Mucosa of rectum (tissue), 2 donors: Measurements from ENCODE around the gene GALNT12.

Experiments used
- H3K27ac ChIP-seq, 2 donors: one replicate each; pipeline ENCODE4 v1.7.0; 2013; ENCODE audit warnings: inconsistent platforms in 2 of 2, low read depth in 2 of 2, low read length in 2 of 2
- H3K27me3 ChIP-seq, 2 donors: one replicate each; pipeline ENCODE4 v1.7.0; 2013; ENCODE audit warnings: low read length in 2 of 2; ENCODE audit not compliant: control insufficient read depth in 2 of 2, insufficient read depth in 2 of 2
- H3K36me3 ChIP-seq, 2 donors: one replicate each; pipeline ENCODE4 v1.7.0; 2013; ENCODE audit warnings: low read length in 2 of 2; ENCODE audit not compliant: control insufficient read depth in 2 of 2, insufficient read depth in 2 of 2
- H3K4me1 ChIP-seq, 2 donors: one replicate each; pipeline ENCODE4 v1.7.0; 2013; ENCODE audit warnings: low read length in 2 of 2, mild to moderate bottlenecking in 1 of 2; ENCODE audit not compliant: control insufficient read depth in 2 of 2, insufficient read depth in 2 of 2
- H3K4me3 ChIP-seq, 2 donors: one replicate each; pipeline ENCODE4 v1.7.0; 2013; ENCODE audit warnings: low read length in 2 of 2
- H3K9ac ChIP-seq, 2 donors: one replicate each; pipeline ENCODE4 v1.7.0; 2013; ENCODE audit warnings: low read length in 2 of 2, low read depth in 1 of 2, mild to moderate bottlenecking in 1 of 2
- H3K9me3 ChIP-seq, 2 donors: one replicate each; pipeline ENCODE4 v1.7.0; 2013; ENCODE audit warnings: low read length in 2 of 2; ENCODE audit not compliant: control insufficient read depth in 2 of 2
- donor health status: healthy.
- donor health status: Normal muscosa, but diverticular disease.

GALNT12 gene

GRCh38 chr9:98842510-98842909 lies 35.0 kb downstream of the GALNT12 start:
- H3K4me3 ChIP-seq: no peak overlapping the region

DNA sequence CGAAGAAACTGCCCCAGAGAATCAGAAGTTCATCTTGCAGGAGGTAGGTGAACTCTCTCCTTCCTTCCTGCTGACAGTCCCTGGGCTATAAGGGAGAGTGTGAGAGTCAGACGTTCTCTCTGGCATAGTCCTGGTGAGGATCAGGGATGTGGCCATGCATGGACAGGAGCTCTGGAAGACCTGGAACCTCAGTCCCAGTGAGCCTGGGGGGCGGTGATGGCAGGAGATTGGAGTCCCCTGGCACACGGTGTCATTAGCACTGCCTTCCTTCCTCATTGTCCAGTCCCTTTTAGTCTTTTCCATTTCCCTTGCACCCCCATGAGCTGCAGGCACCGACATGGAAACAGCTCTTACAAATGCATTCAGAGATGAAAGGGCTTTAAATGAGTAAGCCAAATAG lies 38.6 kb downstream of the GALNT12 start:
- peaks cover 33% of the 10 kb centered on the region in 2 donors for H3K36me3 ChIP-seq
- no peaks in the 10 kb centered on the region for H3K9me3 ChIP-seq
- no peaks in the 10 kb centered on the region for H3K27me3 ChIP-seq
- H3K27ac ChIP-seq: no peak overlapping the region
- no peak overlapping the region for H3K4me3 ChIP-seq
- no peak overlapping the region for H3K9ac ChIP-seq
- peaks cover 0 to 4% of the 10 kb centered on the region in 2 donors for H3K4me1 ChIP-seq

More at GRCh38 chr9:98842510-98842909, 35.0 kb downstream of the GALNT12 start:
- Histone ChIP-seq H3K4me1 (no peaks in the 10 kb centered on the region), H3K9me3 (no peaks in the 10 kb centered on the region), H3K36me3 (peaks cover 53% of the 10 kb centered on the region in 2 donors), H3K27me3 (no peaks in the 10 kb centered on the region), H3K27ac (no peak overlapping the region), H3K9ac (no peak overlapping the region)

- no peak overlapping the region for H3K27ac ChIP-seq
These were observed 39.4 kb downstream of the GALNT12 start for GRCh38 chr9:98846879-98847278.

GRCh38 chr9:98848450-98849149 lies 41.1 kb downstream of the GALNT12 start:
- Histone ChIP-seq H3K27ac (peak overlapping the region; percentile 58 to 59), H3K4me3 (peak overlapping the region; percentile 10 to 51), H3K9ac (peak overlapping the region in 1 of 2 donors; percentile 14), H3K4me1 (peaks cover 0 to 4% of the 10 kb centered on the region in 2 donors), H3K27me3 (no peaks in the 10 kb centered on the region), H3K36me3 (peaks cover 27% of the 10 kb centered on the region in 2 donors), H3K9me3 (no peaks in the 10 kb centered on the region)

More at GRCh38 chr9:98846879-98847278, 39.4 kb downstream of the GALNT12 start:
- Histone ChIP-seq H3K9me3 (no peaks in the 10 kb centered on the region), H3K4me1 (peaks cover 0 to 4% of the 10 kb centered on the region in 2 donors), H3K36me3 (peaks cover 31 to 33% of the 10 kb centered on the region in 2 donors), H3K9ac (no peak overlapping the region), H3K4me3 (no peak overlapping the region), H3K27me3 (no peaks in the 10 kb centered on the region)

DNA sequence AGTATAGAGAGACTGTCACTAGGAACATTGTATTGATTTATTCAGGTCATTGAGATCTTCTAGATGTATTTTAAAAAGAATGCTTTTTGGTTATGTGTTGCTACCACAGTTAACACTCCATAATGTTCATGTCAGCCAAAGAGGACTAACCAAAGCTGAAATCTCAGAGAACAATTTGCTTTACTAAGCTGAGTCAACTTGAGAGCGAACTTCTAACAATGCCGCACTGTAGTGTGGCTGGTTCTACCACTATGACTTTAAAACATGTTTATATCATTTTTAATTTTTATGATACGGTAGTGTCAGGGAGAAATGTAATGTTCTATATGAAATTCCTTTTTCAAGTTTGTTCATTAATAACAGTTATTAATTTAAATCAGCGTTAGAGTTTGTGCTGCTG lies 42.1 kb downstream of the GALNT12 start:
- Histone ChIP-seq H3K9me3 (no peaks in the 10 kb centered on the region), H3K36me3 (peaks cover 21 to 24% of the 10 kb centered on the region in 2 donors), H3K9ac (no peak overlapping the region), H3K27ac (no peak overlapping the region), H3K27me3 (no peaks in the 10 kb centered on the region), H3K4me1 (peaks cover 0 to 4% of the 10 kb centered on the region in 2 donors), H3K4me3 (no peak overlapping the region)

DNA sequence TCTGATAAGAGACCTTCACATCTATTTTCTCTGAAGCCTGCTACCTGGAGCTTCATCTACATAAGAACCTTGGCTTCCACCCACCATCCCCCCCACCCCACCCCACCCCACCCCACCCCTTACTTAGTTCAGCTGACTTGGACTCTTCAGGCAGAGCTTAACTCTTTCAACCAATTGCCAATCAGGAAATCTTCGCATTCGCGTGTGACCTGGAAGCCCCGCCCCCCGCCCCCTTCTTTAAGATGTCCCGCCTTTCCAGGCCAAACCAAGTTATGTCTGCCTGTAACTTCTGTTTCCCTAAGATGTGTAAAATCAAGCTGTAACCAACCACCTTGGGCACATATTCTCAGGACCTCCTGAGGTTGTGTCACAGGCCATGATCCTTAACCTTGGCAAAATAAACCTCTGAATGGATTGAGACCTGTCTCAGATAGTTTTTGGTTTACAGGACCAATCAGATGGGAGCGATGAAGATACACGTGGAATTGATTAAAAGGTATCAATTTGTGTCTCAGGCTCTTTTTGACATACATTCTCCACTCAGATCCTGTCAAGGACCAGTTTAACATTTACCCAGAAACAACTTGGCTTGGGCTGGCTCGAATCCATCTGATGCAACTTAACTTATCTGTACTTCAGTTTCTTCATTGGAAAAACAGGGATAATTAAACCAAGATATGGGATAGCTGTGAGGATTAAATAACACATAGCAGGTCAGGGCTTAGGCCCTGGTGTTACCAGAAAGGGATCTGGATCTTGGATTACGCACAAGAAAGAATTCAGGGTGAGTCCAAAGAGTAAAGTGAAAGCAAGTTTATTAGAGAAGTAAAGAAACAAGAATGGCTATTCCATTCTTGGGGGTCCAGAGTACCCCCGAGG lies 43.6 kb downstream of the GALNT12 start:
- Histone ChIP-seq H3K36me3 (peaks cover 6 to 12% of the 10 kb centered on the region in 2 donors), H3K9me3 (no peaks in the 10 kb centered on the region), H3K27ac (no peak overlapping the region), H3K9ac (no peak overlapping the region), H3K4me1 (peaks cover 0 to 4% of the 10 kb centered on the region in 2 donors), H3K4me3 (no peak overlapping the region), H3K27me3 (no peaks in the 10 kb centered on the region)

DNA sequence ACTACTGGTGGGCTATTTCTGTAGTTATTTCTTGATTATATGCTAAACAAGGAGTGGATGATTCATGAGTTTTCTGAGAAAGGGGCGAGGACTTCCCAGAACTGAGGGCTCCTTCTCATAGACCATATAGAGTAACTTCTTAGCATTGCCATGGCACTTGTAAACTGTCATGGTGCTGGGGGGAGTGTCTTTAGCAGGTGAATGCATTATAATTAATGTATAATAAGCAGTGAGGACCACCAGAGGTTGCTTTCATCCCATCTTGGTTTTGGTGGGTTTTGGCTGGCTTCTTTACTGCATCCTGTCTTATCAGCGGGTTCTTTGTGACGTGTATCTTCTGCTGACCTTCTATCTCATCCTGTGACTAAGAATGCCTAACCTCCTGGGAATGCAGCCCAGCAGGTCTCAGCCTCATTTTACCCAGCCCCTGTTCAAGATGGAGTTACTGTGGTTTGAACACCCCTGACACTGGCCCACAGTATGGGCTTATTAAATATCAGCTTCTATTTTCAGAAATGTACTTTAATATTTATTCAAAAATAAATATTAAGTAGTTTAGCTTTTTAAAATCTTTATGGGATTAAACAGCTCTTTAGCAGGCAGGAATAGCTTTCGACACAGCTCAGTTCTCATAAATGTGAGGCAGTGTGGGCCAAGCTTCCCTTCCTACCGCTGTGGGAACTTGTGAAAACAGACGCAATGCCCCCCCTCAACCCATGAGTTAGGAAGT lies 44.4 kb downstream of the GALNT12 start:
- Histone ChIP-seq H3K4me3 (no peak overlapping the region), H3K27ac (no peak overlapping the region)

DNA sequence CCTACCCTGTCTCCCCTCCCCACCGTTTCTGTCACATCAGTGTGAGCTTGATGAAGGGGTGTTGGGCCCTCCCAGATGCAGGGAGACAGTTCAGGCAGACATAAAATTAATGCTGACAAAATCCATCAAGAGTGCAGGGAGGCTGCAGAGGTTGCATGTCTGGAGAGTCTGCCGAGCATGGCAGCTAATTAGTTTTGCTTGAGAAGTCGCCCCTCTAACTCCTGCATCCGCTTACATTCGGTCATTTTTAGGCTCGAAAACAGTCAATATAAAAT lies 44.9 kb downstream of the GALNT12 start:
- Histone ChIP-seq H3K27me3 (no peaks in the 10 kb centered on the region), H3K9ac (no peak overlapping the region), H3K27ac (no peak overlapping the region), H3K9me3 (no peaks in the 10 kb centered on the region), H3K36me3 (peaks cover 3 to 6% of the 10 kb centered on the region in 2 donors), H3K4me1 (peaks cover 0 to 4% of the 10 kb centered on the region in 2 donors), H3K4me3 (no peak overlapping the region)

More for the DNA sequence above, 44.4 kb downstream of the GALNT12 start:
- Histone ChIP-seq H3K9me3 (no peaks in the 10 kb centered on the region), H3K4me1 (peaks cover 0 to 4% of the 10 kb centered on the region in 2 donors), H3K27me3 (no peaks in the 10 kb centered on the region), H3K9ac (no peak overlapping the region), H3K36me3 (peaks cover 3 to 10% of the 10 kb centered on the region in 2 donors)

GRCh38 chr9:98852961-98853360 lies 45.5 kb downstream of the GALNT12 start:
- Histone ChIP-seq H3K9me3 (no peaks in the 10 kb centered on the region), H3K4me3 (no peak overlapping the region), H3K36me3 (peaks cover 3 to 6% of the 10 kb centered on the region in 2 donors), H3K9ac (no peak overlapping the region), H3K4me1 (peaks cover 0 to 4% of the 10 kb centered on the region in 2 donors), H3K27ac (no peak overlapping the region), H3K27me3 (no peaks in the 10 kb centered on the region)

DNA sequence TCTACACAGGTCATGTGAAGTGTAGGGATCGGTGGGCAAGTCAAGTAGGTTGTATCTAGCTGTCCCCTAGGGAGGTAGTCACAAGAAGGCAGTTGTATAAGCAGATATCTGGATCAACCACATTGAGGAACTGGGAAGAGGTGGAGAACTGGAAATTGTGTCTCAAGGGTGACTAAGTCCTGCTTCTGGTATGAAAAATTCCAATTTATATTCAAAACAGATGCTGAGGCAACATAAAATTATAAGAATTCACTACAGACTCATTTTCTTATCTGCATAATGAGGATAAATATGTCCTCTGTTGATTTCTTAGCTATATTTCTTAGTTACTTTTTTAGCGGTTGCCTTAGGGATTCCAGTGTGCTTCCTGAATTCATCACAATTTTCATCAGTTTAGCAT lies 46.8 kb downstream of the GALNT12 start:
- Histone ChIP-seq H3K9ac (no peak overlapping the region), H3K4me3 (no peak overlapping the region), H3K4me1 (no peaks in the 10 kb centered on the region), H3K27me3 (no peaks in the 10 kb centered on the region), H3K9me3 (no peaks in the 10 kb centered on the region), H3K27ac (no peak overlapping the region), H3K36me3 (peaks cover 3% of the 10 kb centered on the region in 2 donors)
